LNCaP clone FGC (cell line): ENCODE measurements around the gene MCOLN1.

ENCODE experiments used
- DNase-seq: peaks from one replicate; pipeline ENCODE4 v3.0.0-alpha.2; 2011; ENCODE audit warnings: low read depth
- H3K4me3 ChIP-seq: 2 replicates; pipeline ENCODE4 v1.5.1; 2011; ENCODE audit warnings: mild to moderate bottlenecking, low read depth, low read length, control low read depth
- CTCF ChIP-seq: IDR thresholded peaks from 2 replicates; pipeline ENCODE4 v1.5.1; 2012; ENCODE audit warnings: mild to moderate bottlenecking; ENCODE audit not compliant: control insufficient read depth, insufficient read depth; ENCODE audit errors: extremely low read depth

The MCOLN1 gene

DNA sequence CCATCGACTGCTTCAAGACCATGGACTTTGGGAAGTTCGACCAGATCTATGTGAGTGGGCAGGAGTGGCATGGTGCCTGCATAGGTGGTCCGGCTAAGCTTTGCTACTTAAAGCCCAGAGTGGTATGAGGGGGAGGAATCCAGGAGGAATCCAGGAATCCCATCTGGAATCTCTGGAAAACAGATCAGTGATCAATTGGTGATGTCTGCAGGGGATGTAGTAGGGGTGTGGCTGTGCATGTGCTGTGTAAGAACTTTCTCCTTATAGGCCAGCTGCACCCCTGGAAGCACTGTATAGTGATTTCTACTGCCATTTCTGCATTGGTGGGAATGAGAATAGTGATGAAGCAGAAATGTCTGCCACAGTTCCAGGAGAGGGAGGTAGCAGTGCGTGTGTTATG lies 36.7 kb downstream of the MCOLN1 start:
- DNase-seq: no peak
- no peak for TF ChIP-seq CTCF
- no peak overlapping the region for H3K4me3 ChIP-seq

- no peak for DNase-seq
- TF ChIP-seq CTCF: no peak
- no peak overlapping the region for H3K4me3 ChIP-seq
These were observed 37.8 kb downstream of the MCOLN1 start for GRCh38 chr19:7560255-7560654.

GRCh38 chr19:7561325-7561724 lies 38.9 kb downstream of the MCOLN1 start:
- TF ChIP-seq CTCF: no peak
- H3K4me3 ChIP-seq: no peak overlapping the region
- no peak for DNase-seq

- DNase-seq: no peak
- no peak for TF ChIP-seq CTCF
- H3K4me3 ChIP-seq: no peak overlapping the region
These were observed 40.4 kb downstream of the MCOLN1 start for GRCh38 chr19:7562646-7563393.

DNA sequence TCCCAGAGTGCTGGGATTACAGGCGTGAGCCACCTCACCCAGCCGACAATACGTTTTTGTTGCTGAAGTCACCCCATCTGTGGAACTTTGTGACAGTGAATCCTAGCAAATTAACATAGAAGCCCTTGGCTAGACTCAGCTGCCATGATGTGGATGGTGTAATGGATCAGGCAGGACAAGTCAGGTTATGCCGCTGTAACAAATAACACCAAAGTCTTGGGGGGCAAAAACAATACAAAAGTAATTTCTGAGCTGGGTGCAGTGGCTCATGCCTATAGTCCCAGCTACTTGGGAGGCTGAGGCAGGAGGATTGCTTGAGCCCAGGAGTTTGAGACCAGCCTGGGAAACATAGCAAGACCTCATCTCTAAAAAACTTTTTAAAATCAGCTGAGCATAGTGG lies 42.4 kb downstream of the MCOLN1 start:
- DNase-seq: no peak
- TF ChIP-seq CTCF: no peak
- no peak overlapping the region for H3K4me3 ChIP-seq

GRCh38 chr19:7565332-7565731 lies 42.9 kb downstream of the MCOLN1 start:
- DNase-seq: no peak
- H3K4me3 ChIP-seq: no peak overlapping the region
- TF ChIP-seq CTCF: no peak

DNA sequence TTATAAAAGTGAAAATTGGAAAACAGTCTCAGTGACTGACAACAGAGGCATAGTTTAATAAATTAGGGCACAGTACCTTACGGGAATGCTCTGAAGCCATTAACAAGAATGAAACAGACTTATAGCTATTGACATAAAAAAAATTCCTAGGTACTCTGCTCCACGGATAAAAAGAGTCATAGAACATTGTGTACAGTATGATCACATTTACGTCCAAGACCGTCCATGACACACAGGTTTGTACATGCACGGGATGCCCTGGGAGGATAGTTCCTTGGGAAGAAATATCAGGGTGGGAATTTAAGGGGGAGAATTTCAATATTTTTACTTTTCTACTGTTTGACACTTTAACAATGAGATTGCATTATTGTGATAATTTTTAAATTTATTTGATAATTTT lies 48.3 kb downstream of the MCOLN1 start:
- no peak overlapping the region for H3K4me3 ChIP-seq
- no peak for TF ChIP-seq CTCF
- no peak for DNase-seq
